Lower lobe of right lung (tissue), 2 donors: ENCODE results near the gene PI16. TPM values are rescaled to one million over a fixed set of nuclear protein-coding genes. Genes with fewer than 3 reads are reported as not detected.

Source experiments
- ATAC-seq, 2 donors: fragments of 200-7000 bp; cut with Tn5 transposase; one replicate each; pipeline ENCODE4 v1.9.1; 2020 to 2022; ENCODE audit warnings: mild to moderate bottlenecking in 2 of 2, moderate library complexity in 2 of 2
- DNase-seq: peaks from one replicate; pipeline ENCODE4 v3.0.0-alpha.2; 2020
- H3K27ac ChIP-seq: fragments of 200-600 bp; one replicate; pipeline ENCODE4 v1.8.0; 2022
- H3K27me3 ChIP-seq: fragments of 200-600 bp; one replicate; pipeline ENCODE4 v1.8.0; 2022; ENCODE audit warnings: low read depth
- H3K36me3 ChIP-seq: fragments of 200-600 bp; one replicate; pipeline ENCODE4 v1.8.0; 2022; ENCODE audit warnings: mild to moderate bottlenecking
- H3K4me1 ChIP-seq: fragments of 200-600 bp; one replicate; pipeline ENCODE4 v1.8.0; 2022
- H3K4me3 ChIP-seq: fragments of 200-600 bp; one replicate; pipeline ENCODE4 v1.8.0; 2022; ENCODE audit warnings: mild to moderate bottlenecking
- H3K9me3 ChIP-seq: fragments of 200-600 bp; one replicate; pipeline ENCODE4 v1.8.0; 2022
- intact Hi-C: fragments of 100-400 bp; cut with DNase I; formaldehyde crosslinking; loops from one replicate; pipeline ENCODE4 v1.11.0; 2022
- total RNA-seq: library from RNA; stranded (reverse); fragmentation: NEBNext Ultra II Directional; extraction: Animal tissue kit (Norgen Biotek cat#: 25700); gene quantifications from one replicate; pipeline ENCODE4 v1.2.1, GENCODE V29; 2021
- TF ChIP-seq, protein P1 (sequence below): fragments of 200-600 bp; IDR thresholded peaks from one replicate; pipeline ENCODE4 v1.8.0; 2022; ENCODE audit warnings: antibody characterized with exemption, mild to moderate bottlenecking
- donor health status: DM: no; HTN: yes; CAD: no; lungs with severe emphysema.

Gene PI16
- total RNA-seq, 1 donor from 2014 or later: 11.9 TPM

DNA sequence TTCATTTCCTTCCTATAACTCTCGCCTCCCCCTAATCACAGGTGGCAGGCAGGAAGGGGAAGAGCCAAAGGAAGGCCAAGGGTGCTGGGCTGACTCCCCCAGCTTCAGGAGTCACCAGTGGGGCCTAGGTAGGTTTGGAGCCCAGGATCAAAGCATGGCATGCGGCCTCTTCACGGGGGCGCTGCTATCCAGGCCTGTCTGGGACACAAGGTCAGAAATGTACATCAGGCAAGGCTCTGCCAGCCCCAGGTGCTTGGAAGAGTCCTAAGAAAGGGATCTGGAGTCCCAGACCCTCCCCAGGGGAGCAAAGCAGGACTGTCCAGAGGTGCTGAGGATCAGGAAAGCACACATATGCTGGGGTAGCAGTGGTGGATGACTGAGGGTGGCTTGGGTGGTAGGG, 10.4 kb downstream of the PI16 start:
- no peak overlapping the region for H3K4me3 ChIP-seq
- intact Hi-C loops: no loop called here
- H3K4me1 ChIP-seq: peaks cover 17% of the 10 kb centered on the region
- H3K9me3 ChIP-seq: no peaks in the 10 kb centered on the region
- TF ChIP-seq, protein P1, sequence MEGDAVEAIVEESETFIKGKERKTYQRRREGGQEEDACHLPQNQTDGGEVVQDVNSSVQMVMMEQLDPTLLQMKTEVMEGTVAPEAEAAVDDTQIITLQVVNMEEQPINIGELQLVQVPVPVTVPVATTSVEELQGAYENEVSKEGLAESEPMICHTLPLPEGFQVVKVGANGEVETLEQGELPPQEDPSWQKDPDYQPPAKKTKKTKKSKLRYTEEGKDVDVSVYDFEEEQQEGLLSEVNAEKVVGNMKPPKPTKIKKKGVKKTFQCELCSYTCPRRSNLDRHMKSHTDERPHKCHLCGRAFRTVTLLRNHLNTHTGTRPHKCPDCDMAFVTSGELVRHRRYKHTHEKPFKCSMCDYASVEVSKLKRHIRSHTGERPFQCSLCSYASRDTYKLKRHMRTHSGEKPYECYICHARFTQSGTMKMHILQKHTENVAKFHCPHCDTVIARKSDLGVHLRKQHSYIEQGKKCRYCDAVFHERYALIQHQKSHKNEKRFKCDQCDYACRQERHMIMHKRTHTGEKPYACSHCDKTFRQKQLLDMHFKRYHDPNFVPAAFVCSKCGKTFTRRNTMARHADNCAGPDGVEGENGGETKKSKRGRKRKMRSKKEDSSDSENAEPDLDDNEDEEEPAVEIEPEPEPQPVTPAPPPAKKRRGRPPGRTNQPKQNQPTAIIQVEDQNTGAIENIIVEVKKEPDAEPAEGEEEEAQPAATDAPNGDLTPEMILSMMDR: no peak
- ATAC-seq: no peak
- H3K36me3 ChIP-seq: peaks cover 33% of the 10 kb centered on the region
- no peak overlapping the region for H3K27ac ChIP-seq
- no peaks in the 10 kb centered on the region for H3K27me3 ChIP-seq
- DNase-seq: no peak

DNA sequence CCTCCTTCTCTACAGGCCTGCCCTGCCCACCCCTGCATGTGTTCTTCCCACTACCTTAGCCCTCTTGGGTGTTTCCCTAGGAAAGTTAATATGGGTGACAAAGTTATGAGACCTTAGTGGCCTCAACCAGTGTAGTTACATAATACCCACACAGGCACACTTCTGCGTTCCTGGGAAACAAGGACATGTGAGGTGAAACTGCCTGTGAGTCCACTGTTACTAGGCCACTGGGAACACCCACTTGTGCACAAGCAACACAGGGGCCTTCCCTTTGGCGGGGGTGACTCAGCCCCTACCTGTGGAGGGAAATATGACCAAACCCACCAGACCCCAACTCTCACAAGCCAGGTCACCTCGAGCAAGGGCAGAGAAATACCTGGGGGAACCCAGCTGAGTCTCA, 12.8 kb downstream of the PI16 start:
- no peak overlapping the region for H3K4me3 ChIP-seq
- intact Hi-C loops: no loop called here
- H3K4me1 ChIP-seq: peaks cover 17% of the 10 kb centered on the region
- peak overlapping the region; percentile 13 for H3K27ac ChIP-seq
- TF ChIP-seq, protein P1: no peak
- peaks cover 57% of the 10 kb centered on the region for H3K36me3 ChIP-seq
- ATAC-seq (peak in 1 of 2 donors; percentile 61), DNase-seq (no peak)
- no peaks in the 10 kb centered on the region for H3K9me3 ChIP-seq
- no peaks in the 10 kb centered on the region for H3K27me3 ChIP-seq

DNA sequence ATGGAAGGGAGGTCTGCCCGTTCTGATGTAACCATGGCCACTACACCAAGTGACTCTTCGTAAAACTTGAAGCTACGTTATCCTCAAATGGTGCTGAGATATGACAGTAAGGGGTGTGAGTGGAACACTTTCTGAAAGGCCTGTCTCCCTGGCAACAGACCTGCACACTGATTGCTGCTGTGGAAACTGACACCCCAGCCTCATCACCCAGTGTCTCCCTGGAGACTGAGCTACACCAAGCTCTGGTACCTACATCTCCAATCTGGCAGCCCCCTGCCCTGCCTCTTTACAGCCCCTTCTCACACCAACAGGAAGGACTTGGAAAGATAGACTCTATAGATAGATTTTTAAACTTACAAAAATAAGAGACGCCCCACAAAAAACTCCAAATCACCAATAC, 13.2 kb downstream of the PI16 start:
- TF ChIP-seq, protein P1: no peak
- ATAC-seq (no peak), DNase-seq (no peak)
- no peaks in the 10 kb centered on the region for H3K27me3 ChIP-seq
- H3K27ac ChIP-seq: peak overlapping the region; percentile 13
- peaks cover 17% of the 10 kb centered on the region for H3K4me1 ChIP-seq
- H3K36me3 ChIP-seq: peaks cover 62% of the 10 kb centered on the region
- H3K4me3 ChIP-seq: no peak overlapping the region
- H3K9me3 ChIP-seq: no peaks in the 10 kb centered on the region
- intact Hi-C loops: no loop called here

DNA sequence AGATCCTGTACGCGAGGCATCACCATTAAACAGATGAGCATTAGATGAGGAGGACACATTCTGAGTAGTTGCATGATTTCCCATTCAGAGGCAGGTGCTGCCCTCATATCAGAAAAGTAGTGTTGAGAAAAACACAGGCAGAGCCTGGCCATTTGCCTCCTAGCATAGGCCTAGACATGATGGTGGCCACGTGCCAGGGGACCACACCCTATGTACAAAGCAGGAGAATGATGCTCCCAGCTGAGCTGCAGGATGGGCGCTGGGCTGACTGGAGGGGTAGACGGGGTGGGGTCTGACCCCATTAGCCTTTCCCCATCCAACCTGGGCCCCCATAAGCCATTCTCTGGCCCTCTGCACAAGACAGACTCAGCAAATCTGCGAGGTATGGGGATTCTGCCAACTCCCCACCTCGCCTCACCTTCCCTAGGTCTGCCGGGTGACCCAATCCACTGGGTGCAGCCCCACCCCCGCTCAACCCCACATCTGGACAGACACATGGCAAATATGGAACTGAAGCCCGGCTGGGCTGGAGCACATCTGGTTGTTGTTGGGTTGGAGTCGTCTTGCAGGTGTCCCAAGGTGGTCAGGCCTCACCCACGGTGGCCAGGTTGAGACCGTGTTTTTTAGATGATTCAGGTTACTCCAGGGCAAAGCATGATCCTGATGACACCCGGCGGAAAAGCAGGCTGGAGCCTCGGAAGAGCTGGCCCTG, 13.9 kb downstream of the PI16 start:
- peaks cover 68% of the 10 kb centered on the region for H3K36me3 ChIP-seq
- no peaks in the 10 kb centered on the region for H3K9me3 ChIP-seq
- TF ChIP-seq, protein P1: no peak
- intact Hi-C loops: no loop called here
- ATAC-seq: no peak
- H3K27ac ChIP-seq: peak overlapping the region; percentile 53
- H3K4me3 ChIP-seq: no peak overlapping the region
- H3K4me1 ChIP-seq: peaks cover 15% of the 10 kb centered on the region
- DNase-seq: peak; percentile 51
- no peaks in the 10 kb centered on the region for H3K27me3 ChIP-seq

DNA sequence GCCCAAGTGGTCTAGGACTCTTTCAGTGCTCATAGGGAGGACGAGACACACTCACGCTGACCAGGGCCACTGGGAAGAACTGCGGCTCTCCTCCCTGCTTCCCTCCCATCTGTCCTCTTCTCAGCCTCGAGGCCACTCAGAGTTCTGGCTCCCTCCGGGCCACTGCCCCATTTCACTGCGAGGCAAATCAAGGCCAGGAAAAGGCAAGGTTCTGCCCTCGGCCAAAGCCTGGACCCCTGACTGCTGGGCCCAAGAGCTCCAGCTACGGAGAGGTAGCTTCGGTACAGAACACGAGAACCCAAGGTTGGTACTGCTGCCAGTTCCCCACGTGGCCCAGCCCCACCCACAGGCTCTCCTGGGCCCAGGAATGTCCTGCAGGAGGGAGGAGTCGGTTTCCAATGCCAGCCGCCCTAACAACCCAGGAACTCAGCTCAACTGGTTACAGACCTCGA, 14.7 kb downstream of the PI16 start:
- peaks cover 77% of the 10 kb centered on the region for H3K36me3 ChIP-seq
- TF ChIP-seq, protein P1: no peak
- ATAC-seq (peak; percentile 87), DNase-seq (peak; percentile 84)
- no peak overlapping the region for H3K4me3 ChIP-seq
- H3K4me1 ChIP-seq: peaks cover 7% of the 10 kb centered on the region
- intact Hi-C loops: no loop called here
- no peaks in the 10 kb centered on the region for H3K9me3 ChIP-seq
- no peaks in the 10 kb centered on the region for H3K27me3 ChIP-seq
- peak overlapping the region; percentile 53 for H3K27ac ChIP-seq
